Measurements from ENCODE around the gene CD34. TPM values are rescaled to one million over a fixed set of nuclear protein-coding genes. Genes with fewer than 3 reads are reported as not detected.

The CD34 gene, protein sequence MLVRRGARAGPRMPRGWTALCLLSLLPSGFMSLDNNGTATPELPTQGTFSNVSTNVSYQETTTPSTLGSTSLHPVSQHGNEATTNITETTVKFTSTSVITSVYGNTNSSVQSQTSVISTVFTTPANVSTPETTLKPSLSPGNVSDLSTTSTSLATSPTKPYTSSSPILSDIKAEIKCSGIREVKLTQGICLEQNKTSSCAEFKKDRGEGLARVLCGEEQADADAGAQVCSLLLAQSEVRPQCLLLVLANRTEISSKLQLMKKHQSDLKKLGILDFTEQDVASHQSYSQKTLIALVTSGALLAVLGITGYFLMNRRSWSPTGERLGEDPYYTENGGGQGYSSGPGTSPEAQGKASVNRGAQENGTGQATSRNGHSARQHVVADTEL
- 10 to 100 TPM in 1 of 3 donors, 1 to 10 TPM in 2; 7.7 to 26.9 (median 9.7) TPM for total RNA-seq
- long read RNA-seq, donor 1, full-length matches to known transcripts = 21 of 27 reads
- long read RNA-seq, donor 1, partial matches to known transcripts = 5 of 27 reads
- long read RNA-seq, donor 1, other reads (novel, unspliced or antisense) = 1 of 27 reads
- long read RNA-seq, donor 2, full-length matches to known transcripts = 3 of 4 reads
- long read RNA-seq, donor 2, partial matches to known transcripts = 0 of 4 reads
- long read RNA-seq, donor 2, other reads (novel, unspliced or antisense) = 1 of 4 reads

- intact Hi-C loops (cut with DNase I, micrococcal nuclease) = no loop called here
- H3K4me3 ChIP-seq = no peak within 1 kb of the TSS
- H3K36me3 ChIP-seq (ENCODE audit: low read depth) = no peaks in the 10 kb centered on the region
- TF ChIP-seq, protein P1, sequence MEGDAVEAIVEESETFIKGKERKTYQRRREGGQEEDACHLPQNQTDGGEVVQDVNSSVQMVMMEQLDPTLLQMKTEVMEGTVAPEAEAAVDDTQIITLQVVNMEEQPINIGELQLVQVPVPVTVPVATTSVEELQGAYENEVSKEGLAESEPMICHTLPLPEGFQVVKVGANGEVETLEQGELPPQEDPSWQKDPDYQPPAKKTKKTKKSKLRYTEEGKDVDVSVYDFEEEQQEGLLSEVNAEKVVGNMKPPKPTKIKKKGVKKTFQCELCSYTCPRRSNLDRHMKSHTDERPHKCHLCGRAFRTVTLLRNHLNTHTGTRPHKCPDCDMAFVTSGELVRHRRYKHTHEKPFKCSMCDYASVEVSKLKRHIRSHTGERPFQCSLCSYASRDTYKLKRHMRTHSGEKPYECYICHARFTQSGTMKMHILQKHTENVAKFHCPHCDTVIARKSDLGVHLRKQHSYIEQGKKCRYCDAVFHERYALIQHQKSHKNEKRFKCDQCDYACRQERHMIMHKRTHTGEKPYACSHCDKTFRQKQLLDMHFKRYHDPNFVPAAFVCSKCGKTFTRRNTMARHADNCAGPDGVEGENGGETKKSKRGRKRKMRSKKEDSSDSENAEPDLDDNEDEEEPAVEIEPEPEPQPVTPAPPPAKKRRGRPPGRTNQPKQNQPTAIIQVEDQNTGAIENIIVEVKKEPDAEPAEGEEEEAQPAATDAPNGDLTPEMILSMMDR (IDR thresholded peaks at IDR 0.05) = no peak
- H3K9me3 ChIP-seq = no peaks in the 10 kb centered on the region
- peaks cover 4% of the 10 kb centered on the region for H3K4me1 ChIP-seq (ENCODE audit: low read depth)
- peak; percentile 41 for ATAC-seq
- DNase-seq = no peak
These were observed at the start of gene CD34 for GRCh38 chr1:207910591-207911354. Gene CD34, minus strand, starts transcription at chr1:207911125. Its CDS starts 45 bp downstream, at chr1:207911080.

- intact Hi-C loops (cut with DNase I, micrococcal nuclease) = loop anchor here (5.0 kb wide), 3 partner anchors 63 to 133 kb away; no protein-coding TSS in a partner anchor
- H3K36me3 ChIP-seq (ENCODE audit: low read depth) = no peaks in the 10 kb centered on the region
- no peaks in the 10 kb centered on the region for H3K9me3 ChIP-seq
- TF ChIP-seq, protein P1 (IDR thresholded peaks at IDR 0.05) = no peak
- H3K4me1 ChIP-seq (ENCODE audit: low read depth) = peaks cover 19% of the 10 kb centered on the region
- DNase-seq (no peak), ATAC-seq (no peak)
- no peak overlapping the region for H3K4me3 ChIP-seq
These were observed 49.4 kb upstream of the CD34 start for GRCh38 chr1:207960346-207960745.

DNA sequence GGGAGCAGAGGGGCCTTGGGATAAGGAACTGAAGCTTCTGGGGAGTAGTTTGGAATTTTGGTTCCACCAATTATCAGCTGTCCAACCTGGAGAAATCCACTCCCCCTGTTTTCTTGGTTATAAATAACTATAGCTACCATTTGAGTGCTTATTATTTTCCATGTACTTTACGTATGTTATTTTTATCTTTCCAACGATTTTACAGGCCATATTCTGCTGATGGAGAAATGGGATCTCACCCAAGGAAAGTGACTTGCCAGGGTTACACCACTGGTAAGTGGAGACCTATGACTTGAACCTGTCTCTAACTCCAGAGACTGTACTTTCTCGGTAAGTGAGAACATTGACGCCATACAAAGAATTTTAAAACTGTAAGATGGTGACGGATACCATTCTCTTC, 49.0 kb upstream of the CD34 start:
- DNase-seq = no peak
- no peak for ATAC-seq
- TF ChIP-seq, protein P1 (IDR thresholded peaks at IDR 0.05) = no peak
- H3K4me1 ChIP-seq (ENCODE audit: low read depth) = peaks cover 19% of the 10 kb centered on the region
- H3K4me3 ChIP-seq = no peak overlapping the region
- intact Hi-C loops (cut with DNase I, micrococcal nuclease) = loop anchor here (5.0 kb wide), 3 partner anchors 63 to 133 kb away; no protein-coding TSS in a partner anchor
- H3K36me3 ChIP-seq (ENCODE audit: low read depth) = no peaks in the 10 kb centered on the region
- H3K9me3 ChIP-seq = no peaks in the 10 kb centered on the region

GRCh38 chr1:207959141-207959825, 48.4 kb upstream of the CD34 start:
- Histone ChIP-seq H3K9me3 (no peaks in the 10 kb centered on the region), H3K4me3 (no peak overlapping the region), H3K4me1 (ENCODE audit: low read depth) (peaks cover 19% of the 10 kb centered on the region), H3K36me3 (ENCODE audit: low read depth) (no peaks in the 10 kb centered on the region)
- DNase-seq (peak; percentile 59 to 69 (median 68)), ATAC-seq (peak; percentile 6)
- intact Hi-C loops (cut with DNase I, micrococcal nuclease) = no loop called here
- TF ChIP-seq, protein P1 (IDR thresholded peaks at IDR 0.05) = no peak

All from mucosa of descending colon (tissue), 3 donors.